GM20000 (cell line): Measurements from ENCODE around the gene SLC30A4.

Experiments
- DNase-seq: peaks from one replicate; pipeline ENCODE4 v3.0.0; 2012; ENCODE audit warnings: low spot score
- TF ChIP-seq, protein P1 (sequence below): IDR thresholded peaks from 2 replicates; pipeline ENCODE4 v1.5.1; 2012; ENCODE audit warnings: mild to moderate bottlenecking, control low read depth; ENCODE audit errors: extremely low read depth, missing control alignments

Gene SLC30A4

DNA sequence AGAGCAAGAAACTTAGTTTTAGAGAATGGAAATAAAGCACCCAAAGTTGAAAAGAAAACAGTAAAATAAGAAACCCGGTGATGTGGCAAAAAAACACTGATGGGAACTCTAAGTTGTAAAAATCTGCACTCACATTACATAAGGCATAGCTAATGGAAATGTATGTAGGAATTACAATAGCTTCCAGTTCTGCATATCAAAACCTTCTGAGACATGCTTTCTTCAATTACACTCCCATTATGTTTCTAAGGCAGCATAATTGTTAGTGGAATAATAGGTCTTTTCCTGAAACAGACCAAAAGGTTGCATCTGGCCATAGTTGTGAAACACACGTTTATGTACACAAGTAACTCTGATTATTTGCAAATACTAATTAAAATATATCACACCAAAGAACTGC is 41.4 kb downstream of the SLC30A4 start:
- no peak for DNase-seq
- TF ChIP-seq, protein P1, sequence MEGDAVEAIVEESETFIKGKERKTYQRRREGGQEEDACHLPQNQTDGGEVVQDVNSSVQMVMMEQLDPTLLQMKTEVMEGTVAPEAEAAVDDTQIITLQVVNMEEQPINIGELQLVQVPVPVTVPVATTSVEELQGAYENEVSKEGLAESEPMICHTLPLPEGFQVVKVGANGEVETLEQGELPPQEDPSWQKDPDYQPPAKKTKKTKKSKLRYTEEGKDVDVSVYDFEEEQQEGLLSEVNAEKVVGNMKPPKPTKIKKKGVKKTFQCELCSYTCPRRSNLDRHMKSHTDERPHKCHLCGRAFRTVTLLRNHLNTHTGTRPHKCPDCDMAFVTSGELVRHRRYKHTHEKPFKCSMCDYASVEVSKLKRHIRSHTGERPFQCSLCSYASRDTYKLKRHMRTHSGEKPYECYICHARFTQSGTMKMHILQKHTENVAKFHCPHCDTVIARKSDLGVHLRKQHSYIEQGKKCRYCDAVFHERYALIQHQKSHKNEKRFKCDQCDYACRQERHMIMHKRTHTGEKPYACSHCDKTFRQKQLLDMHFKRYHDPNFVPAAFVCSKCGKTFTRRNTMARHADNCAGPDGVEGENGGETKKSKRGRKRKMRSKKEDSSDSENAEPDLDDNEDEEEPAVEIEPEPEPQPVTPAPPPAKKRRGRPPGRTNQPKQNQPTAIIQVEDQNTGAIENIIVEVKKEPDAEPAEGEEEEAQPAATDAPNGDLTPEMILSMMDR: no peak

DNA sequence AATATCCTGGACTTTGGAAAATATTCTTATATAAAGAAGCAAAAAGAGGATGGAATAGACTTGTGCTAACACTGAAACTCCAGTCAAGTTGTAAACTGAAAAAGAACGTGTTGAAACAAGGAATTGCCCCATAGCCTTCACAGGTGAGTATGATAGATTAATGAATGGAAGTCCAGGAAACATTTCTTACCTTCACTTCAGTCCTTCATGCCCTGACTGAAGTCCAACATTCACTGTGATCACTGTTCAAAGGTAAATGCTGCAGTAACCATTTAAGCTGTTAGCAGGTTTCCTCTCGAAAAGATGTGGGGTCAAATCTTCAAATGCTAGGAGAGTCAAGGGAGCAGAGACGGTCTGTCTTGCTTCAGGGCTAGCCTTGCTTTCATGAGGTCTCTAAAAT is 46.1 kb downstream of the SLC30A4 start:
- TF ChIP-seq, protein P1: no peak
- no peak for DNase-seq

DNA sequence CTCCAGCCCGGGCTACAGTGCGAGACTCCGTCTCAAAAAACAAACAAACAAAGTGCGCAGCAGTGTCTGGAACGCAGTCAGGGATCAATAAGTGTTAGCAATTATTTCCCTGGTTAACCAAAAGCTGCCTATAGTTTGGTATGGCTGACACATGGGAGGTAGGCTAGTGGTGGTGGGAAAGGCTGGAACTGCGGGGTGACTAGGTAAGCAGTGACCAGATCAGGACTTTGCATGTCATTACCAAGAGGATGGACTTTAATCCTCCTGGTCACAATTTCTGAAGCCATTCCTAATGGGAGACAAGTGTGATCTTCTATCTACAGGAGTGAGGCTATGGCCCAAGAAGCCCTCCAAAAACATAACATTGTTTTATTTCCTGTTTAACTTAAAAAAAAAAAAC is 47.8 kb downstream of the SLC30A4 start:
- DNase-seq: no peak
- TF ChIP-seq, protein P1: no peak

DNA sequence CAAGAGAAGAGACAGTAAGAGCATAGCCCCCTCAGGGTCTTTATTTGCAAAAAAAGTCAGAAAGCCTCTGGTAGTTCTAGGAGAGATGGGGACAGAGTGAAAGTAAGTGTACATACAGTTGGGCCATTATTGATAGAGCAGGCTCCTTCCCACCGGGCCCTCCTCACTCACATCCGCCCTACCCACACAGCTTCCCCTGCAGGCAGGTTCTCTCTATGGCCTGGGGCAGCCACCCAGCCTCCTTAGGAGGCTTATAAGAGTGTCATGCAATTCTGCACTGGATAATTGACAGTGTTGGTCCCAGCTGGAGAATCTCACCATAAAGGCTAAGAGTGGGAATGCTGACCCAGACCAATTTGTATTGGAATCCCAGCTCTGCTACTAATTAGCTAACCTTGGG is 49.5 kb downstream of the SLC30A4 start:
- TF ChIP-seq, protein P1: no peak
- no peak for DNase-seq

DNA sequence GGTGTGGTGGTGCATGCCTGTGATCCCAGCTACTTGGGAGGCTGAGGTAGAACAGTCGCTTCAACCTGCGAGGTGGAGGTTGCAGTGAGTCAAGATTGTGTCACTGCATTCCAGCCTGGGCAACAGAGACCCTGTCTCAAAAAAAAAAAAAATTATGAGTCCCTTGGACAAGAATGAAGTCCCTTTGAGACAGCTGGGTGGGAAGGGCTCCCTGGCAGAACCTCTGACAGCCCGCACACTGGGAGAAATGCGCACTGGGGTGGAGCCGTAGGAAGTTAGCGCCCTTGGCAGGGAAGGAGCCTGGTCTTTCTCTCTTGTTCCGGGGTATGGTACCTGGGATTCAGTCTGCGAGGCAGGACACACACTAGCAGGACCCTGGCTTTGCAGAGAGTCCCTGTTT is 51.4 kb downstream of the SLC30A4 start:
- TF ChIP-seq, protein P1: no peak
- DNase-seq: no peak

DNA sequence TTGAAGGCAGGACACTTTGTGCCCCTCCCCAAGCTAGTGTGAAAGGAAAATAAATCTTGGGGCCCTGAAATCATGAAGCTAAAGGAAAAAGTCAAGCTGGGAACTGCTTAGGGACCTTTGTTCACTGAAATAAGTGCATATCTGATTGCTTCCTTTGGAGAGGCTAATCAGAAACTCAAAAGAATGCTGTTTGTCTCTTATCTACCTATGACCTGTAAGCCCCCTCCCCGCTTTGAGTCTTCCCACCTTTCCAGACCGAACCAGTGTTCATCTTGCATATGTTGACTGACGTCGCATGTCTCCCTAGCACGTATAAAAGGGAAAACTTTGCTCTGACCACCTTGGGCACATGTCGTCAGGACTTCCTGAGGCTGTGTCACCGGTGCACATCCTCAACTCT is 53.1 kb downstream of the SLC30A4 start:
- DNase-seq: no peak
- TF ChIP-seq, protein P1: no peak

DNA sequence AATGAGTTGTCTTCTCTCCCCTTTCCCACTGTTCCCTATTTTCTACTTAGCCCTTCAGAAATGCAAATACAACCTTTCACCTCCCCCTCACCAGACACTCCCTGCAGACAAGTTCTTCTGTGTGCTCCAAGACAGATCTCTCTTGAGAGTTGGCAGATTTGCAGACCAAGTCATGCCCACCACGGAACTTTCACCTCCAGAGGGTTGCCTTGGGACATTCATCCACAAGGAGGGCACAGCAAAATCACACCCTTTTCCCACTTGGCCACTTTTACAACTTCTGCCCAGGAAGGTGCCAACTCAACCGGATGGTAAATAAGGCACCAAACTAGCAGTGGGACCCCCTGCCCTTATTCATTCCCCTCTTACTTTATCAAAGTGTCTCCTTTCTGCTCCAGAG is 53.5 kb downstream of the SLC30A4 start:
- TF ChIP-seq, protein P1: no peak
- DNase-seq: no peak
